GM21619 (cell line): ENCODE results near the gene SIDT1.
A peak's percentile ranks its signal among the peaks of the same experiment; 100 is the strongest.

Experiments
- ATAC-seq: cut with Tn5 transposase; IDR thresholded peaks from one replicate; pipeline ENCODE4 v1.9.1; 2021; ENCODE audit not compliant: unreplicated experiment

SIDT1 gene

GRCh38 chr3:113590983-113591382, 58.6 kb downstream of the SIDT1 start:
- ATAC-seq: no peak

- no peak for ATAC-seq
Measured at GRCh38 chr3:113594066-113594465, 61.7 kb downstream of the SIDT1 start.

- no peak for ATAC-seq
Measured at GRCh38 chr3:113597596-113598354, 65.4 kb downstream of the SIDT1 start.

GRCh38 chr3:113600418-113601182, 68.2 kb downstream of the SIDT1 start:
- ATAC-seq: no peak

GRCh38 chr3:113601240-113601639, 68.9 kb downstream of the SIDT1 start:
- ATAC-seq: no peak

- ATAC-seq: no peak
Measured at GRCh38 chr3:113602256-113602655, 69.9 kb downstream of the SIDT1 start.

GRCh38 chr3:113602836-113603235, 70.5 kb downstream of the SIDT1 start:
- ATAC-seq: no peak

- peak; percentile 98 for ATAC-seq
Measured at GRCh38 chr3:113606539-113607218, 74.3 kb downstream of the SIDT1 start.

GRCh38 chr3:113607219-113607596, 74.9 kb downstream of the SIDT1 start:
- ATAC-seq: no peak

GRCh38 chr3:113614402-113614801, 82.0 kb downstream of the SIDT1 start:
- ATAC-seq: no peak

- ATAC-seq: no peak
Measured at GRCh38 chr3:113615976-113616375, 83.6 kb downstream of the SIDT1 start.

GRCh38 chr3:113617726-113618125, 85.4 kb downstream of the SIDT1 start:
- no peak for ATAC-seq

- no peak for ATAC-seq
Measured at GRCh38 chr3:113620091-113620490, 87.7 kb downstream of the SIDT1 start.

- ATAC-seq: no peak
Measured at GRCh38 chr3:113623324-113623723, 91.0 kb downstream of the SIDT1 start.

GRCh38 chr3:113623811-113624210, 91.5 kb downstream of the SIDT1 start:
- no peak for ATAC-seq

- ATAC-seq: no peak
Measured at GRCh38 chr3:113625834-113626233, 93.5 kb downstream of the SIDT1 start.

- ATAC-seq: no peak
Measured at GRCh38 chr3:113626503-113627371, 94.4 kb downstream of the SIDT1 start.

- no peak for ATAC-seq
Measured at GRCh38 chr3:113628316-113628715, 96.0 kb downstream of the SIDT1 start.

GRCh38 chr3:113628788-113629187, 96.4 kb downstream of the SIDT1 start:
- ATAC-seq: no peak

GRCh38 chr3:113629584-113630421, 97.4 kb downstream of the SIDT1 start:
- no peak for ATAC-seq
